A549 treated with AZD9567 at 1 μM for 4 hours (cell line): ENCODE data around the gene USP17L26. TPM values are rescaled to one million over a fixed set of nuclear protein-coding genes. Genes with fewer than 3 reads are reported as not detected.

Source experiments
- total RNA-seq: library from RNA; stranded (reverse); fragments of 200-300 nt; extraction: Qiagen RNA extraction; gene quantifications from 5 replicates; pipeline ENCODE4 v1.2.3, GENCODE V29; 2022; ENCODE audit not compliant: insufficient read depth

Gene USP17L26, protein sequence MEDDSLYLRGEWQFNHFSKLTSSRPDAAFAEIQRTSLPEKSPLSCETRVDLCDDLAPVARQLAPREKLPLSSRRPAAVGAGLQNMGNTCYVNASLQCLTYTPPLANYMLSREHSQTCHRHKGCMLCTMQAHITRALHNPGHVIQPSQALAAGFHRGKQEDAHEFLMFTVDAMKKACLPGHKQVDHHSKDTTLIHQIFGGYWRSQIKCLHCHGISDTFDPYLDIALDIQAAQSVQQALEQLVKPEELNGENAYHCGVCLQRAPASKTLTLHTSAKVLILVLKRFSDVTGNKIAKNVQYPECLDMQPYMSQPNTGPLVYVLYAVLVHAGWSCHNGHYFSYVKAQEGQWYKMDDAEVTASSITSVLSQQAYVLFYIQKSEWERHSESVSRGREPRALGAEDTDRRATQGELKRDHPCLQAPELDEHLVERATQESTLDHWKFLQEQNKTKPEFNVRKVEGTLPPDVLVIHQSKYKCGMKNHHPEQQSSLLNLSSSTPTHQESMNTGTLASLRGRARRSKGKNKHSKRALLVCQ
- not detected in 5 replicates for total RNA-seq

DNA sequence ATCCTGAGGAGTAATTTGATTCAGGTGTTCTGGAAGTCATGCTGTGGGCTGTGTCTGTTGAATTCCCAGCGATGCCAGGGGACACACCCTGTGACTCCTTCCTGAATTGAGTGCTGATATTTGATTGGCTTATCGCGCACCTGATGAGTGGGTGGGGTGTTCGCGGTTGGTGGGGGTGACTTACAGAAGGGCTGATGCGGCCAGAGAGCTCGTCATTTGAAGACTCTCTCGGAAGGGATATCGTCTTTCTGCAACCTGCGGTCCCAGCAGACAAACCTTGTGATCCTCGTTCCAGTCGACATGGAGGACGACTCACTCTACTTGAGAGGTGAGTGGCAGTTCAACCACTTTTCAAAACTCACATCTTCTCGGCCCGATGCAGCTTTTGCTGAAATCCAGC is at the start of gene USP17L26:
Gene USP17L26, plus strand, starts transcription at position 301 of the 400 bp plus-strand sequence. Its CDS starts 0 bp downstream, at position 301.

DNA sequence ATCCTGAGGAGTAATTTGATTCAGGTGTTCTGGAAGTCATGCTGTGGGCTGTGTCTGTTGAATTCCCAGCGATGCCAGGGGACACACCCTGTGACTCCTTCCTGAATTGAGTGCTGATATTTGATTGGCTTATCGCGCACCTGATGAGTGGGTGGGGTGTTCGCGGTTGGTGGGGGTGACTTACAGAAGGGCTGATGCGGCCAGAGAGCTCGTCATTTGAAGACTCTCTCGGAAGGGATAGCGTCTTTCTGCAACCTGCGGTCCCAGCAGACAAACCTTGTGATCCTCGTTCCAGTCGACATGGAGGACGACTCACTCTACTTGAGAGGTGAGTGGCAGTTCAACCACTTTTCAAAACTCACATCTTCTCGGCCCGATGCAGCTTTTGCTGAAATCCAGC is 9.6 kb upstream of the USP17L26 start, which contains the start of gene USP17L24:
Gene USP17L24, plus strand, starts transcription at position 301 of the 400 bp plus-strand sequence. Its CDS starts 0 bp downstream, at position 301.

DNA sequence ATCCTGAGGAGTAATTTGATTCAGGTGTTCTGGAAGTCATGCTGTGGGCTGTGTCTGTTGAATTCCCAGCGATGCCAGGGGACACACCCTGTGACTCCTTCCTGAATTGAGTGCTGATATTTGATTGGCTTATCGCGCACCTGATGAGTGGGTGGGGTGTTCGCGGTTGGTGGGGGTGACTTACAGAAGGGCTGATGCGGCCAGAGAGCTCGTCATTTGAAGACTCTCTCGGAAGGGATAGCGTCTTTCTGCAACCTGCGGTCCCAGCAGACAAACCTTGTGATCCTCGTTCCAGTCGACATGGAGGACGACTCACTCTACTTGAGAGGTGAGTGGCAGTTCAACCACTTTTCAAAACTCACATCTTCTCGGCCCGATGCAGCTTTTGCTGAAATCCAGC is 4.8 kb upstream of the USP17L26 start, which contains the start of gene USP17L25:
Gene USP17L25, plus strand, starts transcription at position 301 of the 400 bp plus-strand sequence. Its CDS starts 0 bp downstream, at position 301.

DNA sequence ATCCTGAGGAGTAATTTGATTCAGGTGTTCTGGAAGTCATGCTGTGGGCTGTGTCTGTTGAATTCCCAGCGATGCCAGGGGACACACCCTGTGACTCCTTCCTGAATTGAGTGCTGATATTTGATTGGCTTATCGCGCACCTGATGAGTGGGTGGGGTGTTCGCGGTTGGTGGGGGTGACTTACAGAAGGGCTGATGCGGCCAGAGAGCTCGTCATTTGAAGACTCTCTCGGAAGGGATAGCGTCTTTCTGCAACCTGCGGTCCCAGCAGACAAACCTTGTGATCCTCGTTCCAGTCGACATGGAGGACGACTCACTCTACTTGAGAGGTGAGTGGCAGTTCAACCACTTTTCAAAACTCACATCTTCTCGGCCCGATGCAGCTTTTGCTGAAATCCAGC is 4.6 kb downstream of the USP17L26 start, which contains the start of gene USP17L5:
Gene USP17L5, plus strand, starts transcription at position 301 of the 400 bp plus-strand sequence. Its CDS starts 0 bp downstream, at position 301.

DNA sequence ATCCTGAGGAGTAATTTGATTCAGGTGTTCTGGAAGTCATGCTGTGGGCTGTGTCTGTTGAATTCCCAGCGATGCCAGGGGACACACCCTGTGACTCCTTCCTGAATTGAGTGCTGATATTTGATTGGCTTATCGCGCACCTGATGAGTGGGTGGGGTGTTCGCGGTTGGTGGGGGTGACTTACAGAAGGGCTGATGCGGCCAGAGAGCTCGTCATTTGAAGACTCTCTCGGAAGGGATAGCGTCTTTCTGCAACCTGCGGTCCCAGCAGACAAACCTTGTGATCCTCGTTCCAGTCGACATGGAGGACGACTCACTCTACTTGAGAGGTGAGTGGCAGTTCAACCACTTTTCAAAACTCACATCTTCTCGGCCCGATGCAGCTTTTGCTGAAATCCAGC is 9.4 kb downstream of the USP17L26 start, which contains the start of gene USP17L27:
Gene USP17L27, plus strand, starts transcription at position 301 of the 400 bp plus-strand sequence. Its CDS starts 0 bp downstream, at position 301.

DNA sequence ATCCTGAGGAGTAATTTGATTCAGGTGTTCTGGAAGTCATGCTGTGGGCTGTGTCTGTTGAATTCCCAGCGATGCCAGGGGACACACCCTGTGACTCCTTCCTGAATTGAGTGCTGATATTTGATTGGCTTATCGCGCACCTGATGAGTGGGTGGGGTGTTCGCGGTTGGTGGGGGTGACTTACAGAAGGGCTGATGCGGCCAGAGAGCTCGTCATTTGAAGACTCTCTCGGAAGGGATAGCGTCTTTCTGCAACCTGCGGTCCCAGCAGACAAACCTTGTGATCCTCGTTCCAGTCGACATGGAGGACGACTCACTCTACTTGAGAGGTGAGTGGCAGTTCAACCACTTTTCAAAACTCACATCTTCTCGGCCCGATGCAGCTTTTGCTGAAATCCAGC is 14.1 kb downstream of the USP17L26 start, which contains the start of gene USP17L28:
Gene USP17L28, plus strand, starts transcription at position 301 of the 400 bp plus-strand sequence. Its CDS starts 0 bp downstream, at position 301.

DNA sequence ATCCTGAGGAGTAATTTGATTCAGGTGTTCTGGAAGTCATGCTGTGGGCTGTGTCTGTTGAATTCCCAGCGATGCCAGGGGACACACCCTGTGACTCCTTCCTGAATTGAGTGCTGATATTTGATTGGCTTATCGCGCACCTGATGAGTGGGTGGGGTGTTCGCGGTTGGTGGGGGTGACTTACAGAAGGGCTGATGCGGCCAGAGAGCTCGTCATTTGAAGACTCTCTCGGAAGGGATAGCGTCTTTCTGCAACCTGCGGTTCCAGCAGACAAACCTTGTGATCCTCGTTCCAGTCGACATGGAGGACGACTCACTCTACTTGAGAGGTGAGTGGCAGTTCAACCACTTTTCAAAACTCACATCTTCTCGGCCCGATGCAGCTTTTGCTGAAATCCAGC is 18.9 kb downstream of the USP17L26 start, which contains the start of gene USP17L29:
Gene USP17L29, plus strand, starts transcription at position 301 of the 400 bp plus-strand sequence. Its CDS starts 0 bp downstream, at position 301.

DNA sequence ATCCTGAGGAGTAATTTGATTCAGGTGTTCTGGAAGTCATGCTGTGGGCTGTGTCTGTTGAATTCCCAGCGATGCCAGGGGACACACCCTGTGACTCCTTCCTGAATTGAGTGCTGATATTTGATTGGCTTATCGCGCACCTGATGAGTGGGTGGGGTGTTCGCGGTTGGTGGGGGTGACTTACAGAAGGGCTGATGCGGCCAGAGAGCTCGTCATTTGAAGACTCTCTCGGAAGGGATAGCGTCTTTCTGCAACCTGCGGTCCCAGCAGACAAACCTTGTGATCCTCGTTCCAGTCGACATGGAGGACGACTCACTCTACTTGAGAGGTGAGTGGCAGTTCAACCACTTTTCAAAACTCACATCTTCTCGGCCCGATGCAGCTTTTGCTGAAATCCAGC is 28.4 kb downstream of the USP17L26 start, which contains the start of gene USP17L30:
Gene USP17L30, plus strand, starts transcription at position 301 of the 400 bp plus-strand sequence. Its CDS starts 0 bp downstream, at position 301.

Other genes starting within 250 kb of the USP17L26 start
- 0.02 TPM in 1 of 5 replicates, not detected in the others for gene FAM90A26, start 164.2 kb upstream of the USP17L26 start, total RNA-seq
- gene USP17L10, start 124.0 kb upstream of the USP17L26 start, total RNA-seq: not detected in 5 replicates
- 0.06 TPM in 1 of 5 replicates, not detected in the others for gene USP17L11, start 119.3 kb upstream of the USP17L26 start, total RNA-seq
- not detected in 5 replicates for gene USP17L12, start 114.5 kb upstream of the USP17L26 start, total RNA-seq
- not detected in 5 replicates for gene USP17L13, start 109.8 kb upstream of the USP17L26 start, total RNA-seq
- gene USP17L15, start 100.3 kb upstream of the USP17L26 start, total RNA-seq: not detected in 5 replicates
- gene USP17L17, start 90.8 kb upstream of the USP17L26 start, total RNA-seq: not detected in 5 replicates
- gene USP17L18, start 86.0 kb upstream of the USP17L26 start, total RNA-seq: not detected in 5 replicates
- not detected in 5 replicates for gene USP17L19, start 81.3 kb upstream of the USP17L26 start, total RNA-seq
- gene USP17L20, start 76.5 kb upstream of the USP17L26 start, total RNA-seq: not detected in 5 replicates
- not detected in 5 replicates for gene USP17L21, start 71.8 kb upstream of the USP17L26 start, total RNA-seq
- not detected in 5 replicates for gene USP17L22, start 67.0 kb upstream of the USP17L26 start, total RNA-seq
- not detected in 5 replicates for gene USP17L24, start 9.5 kb upstream of the USP17L26 start, total RNA-seq
- gene USP17L25, start 4.7 kb upstream of the USP17L26 start, total RNA-seq: not detected in 5 replicates
- not detected in 5 replicates for gene USP17L5, start 4.7 kb downstream of the USP17L26 start, total RNA-seq
- gene USP17L27, start 9.5 kb downstream of the USP17L26 start, total RNA-seq: not detected in 5 replicates
- gene USP17L28, start 14.2 kb downstream of the USP17L26 start, total RNA-seq: not detected in 5 replicates
- not detected in 5 replicates for gene USP17L29, start 19.0 kb downstream of the USP17L26 start, total RNA-seq
- not detected in 5 replicates for gene USP17L30, start 28.5 kb downstream of the USP17L26 start, total RNA-seq
- not detected in 5 replicates for gene DEFB131A, start 109.8 kb downstream of the USP17L26 start, total RNA-seq